H1 (cell line): ENCODE results near the gene CPSF7.

Experiments
- BACH1 ChIP-seq: IDR thresholded peaks from 2 replicates; pipeline ENCODE4 v1.6.1; 2012; ENCODE audit warnings: low read length, improper control_type of control experiment
- CTCF ChIP-seq, 3 experiments: IDR thresholded peaks; 1 replicate in 2 of 3; 2 replicates in 1 of 3; pipeline versions ENCODE4 v1.5.1 to v1.6.1; 2011; ENCODE audit warnings: low read length in 3 of 3, mild to moderate bottlenecking in 3 of 3, inconsistent platforms in 2 of 3, low read depth in 1 of 3, moderate library complexity in 1 of 3; ENCODE audit not compliant: insufficient read depth in 1 of 3; ENCODE audit errors: control extremely low read depth in 1 of 3
- RAD21 ChIP-seq, 2 experiments: IDR thresholded peaks in 1 of 2; conservative IDR thresholded peaks in 1 of 2; 2 replicates each; pipeline ENCODE4 v1.6.1; 2011; ENCODE audit warnings: low read depth in 2 of 2, low read length in 2 of 2, improper control_type of control experiment in 1 of 2, inconsistent platforms in 1 of 2, mild to moderate bottlenecking in 1 of 2, moderate library complexity in 1 of 2

GRCh38 chr11:61437496-61437895 is 7.7 kb upstream of the CPSF7 start:
- TF ChIP-seq BACH1 (no peak), RAD21 (IDR thresholded peaks at IDR 0.05 in 1 of 2, conservative IDR thresholded peaks at IDR 0.05 in 1 of 2; ENCODE audit: low read depth in 2 of 2, low read length in 2 of 2) (no peak), CTCF (IDR thresholded peaks at IDR 0.05; ENCODE audit: control extremely low read depth in 1 of 3, insufficient read depth in 1 of 3, low read depth in 1 of 3, low read length in 3 of 3) (no peak)
